M059J (cell line): ENCODE results near the gene MIDN. TPM values are rescaled to one million over a fixed set of nuclear protein-coding genes. Genes with fewer than 3 reads are reported as not detected.
"Not testable (repeated sequence)": the region's sequence is repeated elsewhere in the genome, so short reads cannot be mapped to it uniquely, and the experiment has no call there.

Experiments
- DNase-seq: peaks from one replicate; pipeline ENCODE4 v3.0.0-alpha.2; 2012; ENCODE audit warnings: low read depth
- total RNA-seq: library from RNA; depleted of rRNA; stranded (reverse); fragments of >200 nt; shearing (Covaris generic); gene quantifications from 2 replicates; pipeline ENCODE4 v1.2.3, GENCODE V29; 2014; rRNA removed

Gene MIDN
- total RNA-seq: 4.5 and 11.0 TPM in 2 replicates

DNA sequence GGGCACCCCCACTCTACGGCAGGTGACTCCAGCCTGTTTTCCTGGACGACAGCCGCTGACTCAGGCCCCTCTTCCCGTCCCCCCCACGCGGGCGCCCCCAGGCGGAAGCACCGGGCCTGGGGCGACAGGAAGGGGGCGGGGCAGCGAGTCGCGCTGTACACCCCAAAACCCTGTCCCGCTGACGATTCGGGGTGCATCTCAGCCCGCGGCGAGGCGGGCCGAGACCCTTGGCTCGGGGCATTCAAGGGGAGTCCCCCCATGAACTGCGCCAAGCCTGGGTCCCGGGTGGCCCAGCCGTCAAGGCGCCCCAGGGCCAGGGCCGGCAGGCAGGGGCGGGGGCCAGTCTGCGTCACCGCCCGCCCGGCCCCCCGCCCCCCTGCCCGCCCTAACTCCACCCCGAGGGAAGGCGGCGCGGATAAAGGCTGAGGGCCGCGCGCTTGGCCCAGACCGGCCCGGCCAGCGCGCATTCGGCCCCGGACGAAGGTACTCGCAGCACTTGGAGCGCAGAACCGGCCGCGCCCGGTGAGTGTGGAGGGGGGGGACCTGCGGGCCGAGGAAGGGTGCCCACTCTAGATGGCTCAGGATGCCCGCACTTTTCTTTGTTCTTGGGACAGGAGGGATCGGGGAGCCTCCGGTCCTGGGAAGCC, at the start of gene MIDN:
Gene MIDN (plus strand): TSS at position 445 of the 647 bp plus-strand sequence. CDS start 1,714 bp downstream, outside the sequence.
- peak; percentile 89 for DNase-seq

DNA sequence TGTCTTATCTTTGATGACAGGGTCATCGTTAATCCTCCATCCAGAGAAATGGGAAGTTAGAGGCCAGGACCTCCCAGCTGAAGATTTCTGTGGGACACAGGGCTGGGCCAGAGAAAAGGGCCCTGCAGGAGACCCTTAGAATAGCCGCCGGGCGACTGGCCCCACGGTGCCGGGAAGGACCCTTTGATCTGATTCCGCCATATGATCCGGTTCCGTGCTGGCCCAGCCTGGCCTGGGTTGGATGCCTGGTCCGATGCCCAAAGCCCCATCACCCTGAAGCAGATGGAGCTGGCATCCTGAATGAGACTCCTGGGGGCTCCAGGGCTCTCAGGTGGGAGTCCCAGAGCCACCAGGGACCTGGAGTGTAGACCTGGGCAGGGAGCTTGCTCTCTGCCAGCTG, 48.9 kb upstream of the MIDN start:
- DNase-seq: no peak

- not testable (repeated sequence) for DNase-seq
These were observed 47.8 kb upstream of the MIDN start for GRCh38 chr19:1200614-1201013.

DNA sequence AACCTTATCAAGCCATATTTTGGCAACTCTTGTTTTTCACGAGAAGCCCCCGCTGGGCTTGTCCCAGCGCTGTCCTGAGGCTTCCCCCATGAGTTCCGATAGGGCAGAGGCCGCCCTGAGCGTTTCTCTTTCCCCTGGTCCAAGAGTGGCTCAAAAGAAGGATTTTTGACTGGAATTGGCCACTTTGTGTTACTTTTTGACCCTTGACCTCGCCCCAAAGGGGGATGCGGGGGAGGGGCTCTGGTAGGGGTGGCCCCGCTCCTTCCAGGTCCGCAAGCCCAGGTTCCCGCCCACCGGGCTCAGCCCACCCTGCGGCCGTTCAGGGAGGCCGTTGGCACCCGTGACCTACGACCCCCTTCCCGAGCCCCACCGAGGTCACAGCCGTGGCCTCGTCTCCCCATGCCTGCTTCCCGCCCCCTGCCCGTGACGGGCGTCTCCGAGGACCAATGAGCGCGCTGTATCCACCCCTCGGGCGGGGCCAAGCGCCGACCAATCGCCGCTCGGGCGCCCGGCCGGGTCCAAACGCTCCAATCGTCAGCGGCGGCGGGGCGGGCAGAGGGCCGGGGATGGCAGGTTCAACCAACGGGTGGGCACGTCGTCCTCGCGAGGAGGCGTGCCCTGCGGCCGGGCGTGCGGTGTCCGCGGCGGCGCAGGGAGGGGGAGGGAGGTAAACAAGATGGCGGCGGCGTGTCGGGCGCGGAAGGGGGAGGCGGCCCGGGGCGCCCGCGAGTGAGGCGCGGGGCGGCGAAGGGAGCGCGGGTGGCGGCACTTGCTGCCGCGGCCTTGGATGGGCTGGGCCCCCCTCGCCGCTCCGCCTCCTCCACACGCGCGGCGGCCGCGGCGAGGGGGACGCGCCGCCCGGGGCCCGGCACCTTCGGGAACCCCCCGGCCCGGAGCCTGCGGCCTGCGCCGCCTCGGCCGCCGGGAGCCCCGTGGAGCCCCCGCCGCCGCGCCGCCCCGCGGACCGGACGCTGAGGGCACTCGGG, 43.0 kb upstream of the MIDN start, which contains the start of gene STK11:
Gene STK11 (plus strand): TSS at position 665 of the 986 bp plus-strand sequence. CDS start 1,136 bp downstream, outside the sequence.
- peak; percentile 96 for DNase-seq

- no peak for DNase-seq
These were observed 42.1 kb upstream of the MIDN start for GRCh38 chr19:1206150-1206863.

DNA sequence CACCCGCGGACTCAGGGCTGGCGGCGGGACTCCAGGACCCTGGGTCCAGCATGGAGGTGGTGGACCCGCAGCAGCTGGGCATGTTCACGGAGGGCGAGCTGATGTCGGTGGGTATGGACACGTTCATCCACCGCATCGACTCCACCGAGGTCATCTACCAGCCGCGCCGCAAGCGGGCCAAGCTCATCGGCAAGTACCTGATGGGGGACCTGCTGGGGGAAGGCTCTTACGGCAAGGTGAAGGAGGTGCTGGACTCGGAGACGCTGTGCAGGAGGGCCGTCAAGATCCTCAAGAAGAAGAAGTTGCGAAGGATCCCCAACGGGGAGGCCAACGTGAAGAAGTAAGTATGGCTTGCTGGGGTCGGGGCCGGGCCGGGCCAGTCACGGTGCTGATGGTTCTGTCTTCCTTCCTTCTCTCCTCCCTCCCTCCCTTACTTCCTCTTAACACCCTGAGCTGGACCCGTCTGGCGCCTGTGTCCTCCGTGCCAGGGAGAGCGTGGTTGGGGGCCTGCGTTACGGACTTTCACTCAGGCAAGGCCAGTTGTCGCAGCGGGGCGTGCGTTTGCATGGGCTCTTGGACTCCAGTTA, 41.4 kb upstream of the MIDN start:
- no peak for DNase-seq

DNA sequence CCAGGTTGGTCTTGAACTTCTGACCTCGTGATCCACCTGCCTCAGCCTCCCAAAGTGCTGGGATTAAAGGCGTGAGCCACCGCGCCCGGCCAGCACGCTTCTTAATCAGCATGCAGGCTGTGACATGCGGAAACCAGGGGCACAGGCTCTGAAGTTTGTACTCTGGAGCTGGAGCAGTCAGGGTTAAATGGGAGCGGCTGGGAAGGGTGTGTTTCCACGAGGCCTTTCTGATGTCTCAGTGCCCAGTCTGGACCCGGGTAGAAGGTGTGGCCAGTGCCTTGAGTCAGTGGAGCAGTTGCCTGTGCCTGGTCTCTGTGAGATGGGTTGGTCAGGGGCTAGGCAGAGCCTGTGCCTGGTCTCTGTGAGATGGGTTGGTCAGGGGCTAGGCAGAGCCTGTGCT, 39.6 kb upstream of the MIDN start:
- not testable (repeated sequence) for DNase-seq

GRCh38 chr19:1210227-1210538, 38.2 kb upstream of the MIDN start:
- no peak for DNase-seq

DNA sequence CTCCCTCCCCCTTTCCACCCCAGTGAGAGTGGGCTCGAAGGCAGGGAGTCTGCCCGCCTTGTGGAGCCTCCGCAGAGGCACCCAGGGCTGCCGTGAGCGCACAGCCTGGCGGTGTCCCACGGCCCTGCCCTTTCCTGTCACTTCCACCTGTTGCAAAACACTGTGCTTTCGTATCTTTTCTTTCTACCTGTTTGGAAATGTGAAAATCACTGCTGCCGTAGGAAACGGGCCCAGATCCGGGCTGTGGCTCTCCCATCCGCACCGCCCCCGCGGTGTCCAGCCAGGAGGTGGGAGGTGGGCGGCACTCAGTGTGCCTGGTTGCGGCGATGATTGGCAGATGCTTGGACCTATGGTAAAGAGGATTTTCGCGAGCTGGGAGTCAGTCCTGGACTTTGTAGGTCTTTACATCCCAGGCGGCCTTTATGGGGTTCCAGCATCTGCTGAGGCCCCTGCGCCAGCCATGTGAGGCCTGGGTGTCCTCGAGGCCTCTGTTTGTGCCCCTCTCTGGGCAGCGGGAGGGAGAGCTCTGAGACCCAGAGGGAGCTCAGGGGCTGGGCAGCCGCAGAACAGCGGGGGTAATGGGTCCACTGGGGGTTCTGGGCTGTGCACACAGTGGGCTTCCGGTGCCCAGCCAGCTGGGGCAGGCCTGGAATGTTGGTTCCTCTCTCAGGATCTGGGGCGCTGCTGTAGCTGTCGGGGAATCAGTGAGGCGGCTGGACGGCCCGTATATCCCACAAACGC, 36.7 kb upstream of the MIDN start:
- DNase-seq: no peak

- DNase-seq: peak; percentile 88
These were observed 34.7 kb upstream of the MIDN start for GRCh38 chr19:1213391-1214286.

DNA sequence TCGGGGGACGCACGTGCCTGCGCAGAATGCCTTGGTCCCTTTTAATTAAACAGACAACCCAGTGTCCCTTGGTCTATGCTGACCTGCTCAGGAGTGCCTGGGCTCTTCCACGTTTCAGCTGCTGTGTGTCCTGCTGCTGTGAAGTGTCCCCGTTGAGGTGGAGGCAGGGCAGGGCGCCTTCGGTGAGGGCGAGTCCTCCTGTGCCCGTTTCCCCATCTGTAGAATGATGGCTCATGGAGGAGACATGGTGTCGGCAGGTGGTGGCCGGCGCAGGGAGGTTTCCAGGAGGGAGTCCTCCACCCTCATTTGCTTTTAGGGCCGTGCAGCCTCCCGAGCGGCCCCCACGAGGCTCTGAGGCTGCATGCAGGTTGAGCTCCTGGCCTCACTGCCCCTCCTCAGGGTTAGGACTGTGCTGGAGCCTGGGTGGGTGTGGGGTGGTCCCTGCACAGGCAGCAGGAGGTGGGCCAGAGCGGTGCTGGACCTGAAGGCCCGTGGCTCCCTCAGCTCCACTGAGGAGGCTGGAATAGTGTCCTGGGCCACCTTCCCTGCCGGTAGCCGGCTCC, 34.0 kb upstream of the MIDN start:
- DNase-seq: no peak

- peak; percentile 96 for DNase-seq
These were observed 33.3 kb upstream of the MIDN start for GRCh38 chr19:1214862-1215731.

DNA sequence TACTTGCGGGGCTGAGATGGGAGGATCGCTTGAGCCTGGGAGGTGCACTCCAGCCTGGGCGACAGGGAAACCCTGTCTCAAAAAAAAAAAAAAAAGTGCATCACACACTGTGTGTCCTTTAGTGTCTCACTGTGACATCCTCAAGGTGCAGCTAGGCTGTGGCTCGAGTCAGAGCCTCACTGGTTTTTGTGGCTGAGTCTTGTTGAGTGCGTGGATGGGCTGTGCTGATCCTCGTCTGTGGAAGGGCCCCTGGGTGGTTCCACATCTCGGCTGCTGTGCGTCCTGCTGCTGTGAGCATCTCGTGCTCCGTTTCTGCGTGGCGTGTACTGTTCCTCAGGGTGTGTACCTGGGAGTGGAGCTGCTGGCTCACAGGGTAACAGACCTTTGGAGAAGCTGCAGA, 31.6 kb upstream of the MIDN start:
- DNase-seq: no peak

DNA sequence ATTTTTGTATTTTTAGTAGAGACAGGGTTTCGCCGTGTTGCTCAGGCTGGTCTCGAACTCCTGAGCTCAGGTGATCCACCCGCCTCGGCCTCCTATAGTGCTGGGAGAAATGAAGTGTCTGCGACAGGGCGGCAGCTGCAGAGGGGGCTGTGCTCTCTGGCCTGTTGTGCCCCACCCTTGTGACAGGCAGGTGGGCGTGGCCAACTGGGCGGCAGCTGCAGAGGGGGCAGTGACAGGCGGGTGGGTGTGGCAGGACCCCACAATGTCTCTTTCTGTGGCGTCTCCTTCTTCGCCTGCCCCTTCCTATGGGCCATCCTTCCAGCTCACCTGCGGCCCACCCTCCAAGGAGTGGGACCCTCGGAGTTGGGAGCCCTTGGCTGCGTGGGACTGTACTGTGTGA, 31.0 kb upstream of the MIDN start:
- DNase-seq: no peak

DNA sequence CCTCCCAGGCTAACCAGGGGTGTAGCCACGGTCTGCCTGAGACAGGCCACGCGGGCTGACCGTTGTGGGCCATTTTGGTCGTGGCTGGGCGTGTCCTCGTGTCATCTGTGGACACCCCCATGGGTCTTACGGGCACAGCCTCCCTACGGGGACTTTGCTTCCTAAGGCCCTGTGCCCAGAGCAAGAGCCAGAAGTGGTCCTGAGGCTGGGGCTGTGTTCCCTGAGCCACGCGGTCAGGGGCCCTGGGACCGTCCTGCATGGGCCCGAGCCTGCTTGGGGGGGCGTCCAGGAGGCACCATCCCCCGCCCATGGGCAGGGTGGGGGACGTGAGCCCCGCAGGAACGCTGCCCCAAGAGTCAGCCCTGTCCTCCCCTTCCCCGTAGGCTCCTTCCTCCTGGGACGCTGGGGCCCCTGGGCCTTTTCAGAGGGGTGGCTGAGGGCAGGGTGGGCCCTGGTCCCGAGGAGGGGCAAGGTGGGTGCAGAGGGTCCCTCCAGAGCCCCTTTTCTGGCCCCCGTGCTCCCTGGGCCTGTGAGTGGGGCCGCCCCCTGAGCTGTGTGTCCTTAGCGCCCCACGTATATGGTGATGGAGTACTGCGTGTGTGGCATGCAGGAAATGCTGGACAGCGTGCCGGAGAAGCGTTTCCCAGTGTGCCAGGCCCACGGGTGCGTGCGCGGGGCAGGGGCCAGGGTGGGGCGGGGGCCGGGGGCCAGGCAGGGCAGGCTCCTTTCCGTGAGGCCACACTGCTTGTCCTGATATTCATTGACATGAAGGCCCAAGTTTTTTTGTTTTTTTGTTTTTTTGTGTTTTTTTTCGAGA, 29.4 kb upstream of the MIDN start:
- no peak for DNase-seq

DNA sequence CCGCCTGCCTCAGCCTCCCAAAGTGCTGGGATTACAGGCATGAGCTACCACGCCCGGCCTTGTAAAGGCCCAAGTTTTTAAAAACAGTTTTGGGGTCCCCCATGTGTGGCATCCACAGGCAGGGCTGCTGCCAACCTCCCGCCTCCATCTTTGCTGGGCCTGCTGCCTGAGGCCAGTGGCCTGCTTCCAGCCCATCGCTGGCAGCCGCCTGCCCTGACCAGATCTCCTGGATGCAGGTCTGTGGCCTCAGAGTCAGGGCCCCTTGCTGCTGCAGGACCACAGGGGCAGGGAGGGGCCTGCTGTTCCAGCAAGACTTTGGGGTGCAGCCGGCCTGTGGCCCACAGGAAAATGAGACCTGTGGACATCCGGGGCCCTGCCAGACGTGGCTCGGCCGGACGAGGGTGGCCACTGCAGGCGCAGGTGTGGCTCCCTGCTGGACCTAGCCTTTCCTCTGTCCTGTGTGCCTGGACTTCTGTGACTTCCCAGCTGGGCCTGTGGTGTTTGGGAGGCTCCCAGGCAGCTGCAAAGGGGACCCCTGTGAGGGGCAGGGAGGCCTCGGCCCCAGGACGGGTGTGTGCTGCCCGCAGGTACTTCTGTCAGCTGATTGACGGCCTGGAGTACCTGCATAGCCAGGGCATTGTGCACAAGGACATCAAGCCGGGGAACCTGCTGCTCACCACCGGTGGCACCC, 28.5 kb upstream of the MIDN start:
- no peak for DNase-seq

DNA sequence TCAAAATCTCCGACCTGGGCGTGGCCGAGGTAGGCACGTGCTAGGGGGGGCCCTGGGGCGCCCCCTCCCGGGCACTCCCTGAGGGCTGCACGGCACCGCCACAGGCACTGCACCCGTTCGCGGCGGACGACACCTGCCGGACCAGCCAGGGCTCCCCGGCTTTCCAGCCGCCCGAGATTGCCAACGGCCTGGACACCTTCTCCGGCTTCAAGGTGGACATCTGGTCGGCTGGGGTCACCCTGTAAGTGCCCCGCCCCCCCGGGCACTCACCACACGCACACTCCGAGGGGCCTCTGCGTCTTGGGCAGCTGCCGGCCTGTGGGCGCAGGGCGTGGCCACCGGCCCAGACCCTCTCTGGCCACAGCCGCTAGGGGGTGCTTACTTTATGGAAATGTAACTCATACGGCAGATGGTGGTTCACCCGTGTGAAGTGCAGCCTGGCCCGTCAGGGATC, 27.9 kb upstream of the MIDN start:
- no peak for DNase-seq
